Islet of Langerhans (tissue), 1 donor: Measurements from ENCODE around the gene ACAN.

Source experiments
- FAIRE-seq: peaks from one replicate; lab custom pipeline; 2011; peaks lifted over from hg19 to GRCh38; lab: Jason Lieb, UNC

Gene ACAN

GRCh38 chr15:88802250-88802990 is 816 bp upstream of the ACAN start:
- no peak for FAIRE-seq

GRCh38 chr15:88802991-88803240 is 320 bp upstream of the ACAN start:
- FAIRE-seq, result no peak

- FAIRE-seq, result no peak
These were observed 648 bp downstream of the ACAN start for GRCh38 chr15:88803920-88804247.

GRCh38 chr15:88804257-88804656 is 1.0 kb downstream of the ACAN start:
- FAIRE-seq, result no peak

- FAIRE-seq, result no peak
These were observed 2.0 kb downstream of the ACAN start for GRCh38 chr15:88805031-88805780.

- no peak for FAIRE-seq
These were observed 7.2 kb downstream of the ACAN start for GRCh38 chr15:88810446-88810845.

GRCh38 chr15:88812133-88812532 is 8.9 kb downstream of the ACAN start:
- no peak for FAIRE-seq

GRCh38 chr15:88813960-88814359 is 10.7 kb downstream of the ACAN start:
- no peak for FAIRE-seq

GRCh38 chr15:88814393-88814792 is 11.2 kb downstream of the ACAN start:
- no peak for FAIRE-seq

GRCh38 chr15:88818920-88819319 is 15.7 kb downstream of the ACAN start:
- no peak for FAIRE-seq

- no peak for FAIRE-seq
These were observed 18.8 kb downstream of the ACAN start for GRCh38 chr15:88821993-88822392.

GRCh38 chr15:88828791-88829190 is 25.6 kb downstream of the ACAN start:
- no peak for FAIRE-seq

GRCh38 chr15:88830016-88830415 is 26.8 kb downstream of the ACAN start:
- FAIRE-seq, result no peak

GRCh38 chr15:88832820-88833730 is 29.8 kb downstream of the ACAN start:
- FAIRE-seq, result no peak

- FAIRE-seq, result no peak
These were observed 30.5 kb downstream of the ACAN start for GRCh38 chr15:88833731-88834100.

GRCh38 chr15:88834211-88834812 is 31.1 kb downstream of the ACAN start:
- no peak for FAIRE-seq

- FAIRE-seq, result no peak
These were observed 31.9 kb downstream of the ACAN start for GRCh38 chr15:88835119-88835518.

- no peak for FAIRE-seq
These were observed 32.4 kb downstream of the ACAN start for GRCh38 chr15:88835646-88836045.

- no peak for FAIRE-seq
These were observed 35.4 kb downstream of the ACAN start for GRCh38 chr15:88838667-88839066.

- FAIRE-seq, result no peak
These were observed 35.9 kb downstream of the ACAN start for GRCh38 chr15:88839146-88839545.

GRCh38 chr15:88839961-88840360 is 36.7 kb downstream of the ACAN start:
- no peak for FAIRE-seq

- FAIRE-seq, result no peak
These were observed 38.0 kb downstream of the ACAN start for GRCh38 chr15:88841236-88841635.

GRCh38 chr15:88842156-88842555 is 38.9 kb downstream of the ACAN start:
- no peak for FAIRE-seq
